HUES48 (cell line): ENCODE results near the gene LMBRD1.
A peak's percentile ranks its signal among the peaks of the same experiment; 100 is the strongest.
"Not testable (repeated sequence)": the region's sequence is repeated elsewhere in the genome, so short reads cannot be mapped to it uniquely, and the experiment has no call there.

Source experiments
- H3K27ac ChIP-seq: one replicate; pipeline ENCODE4 v1.7.0; 2013; ENCODE audit warnings: low read depth, low read length, inconsistent platforms
- H3K27me3 ChIP-seq: 2 replicates; pipeline ENCODE4 v1.6.1; 2013; ENCODE audit warnings: mild to moderate bottlenecking, low read length; ENCODE audit not compliant: control insufficient read depth, insufficient read depth
- H3K36me3 ChIP-seq: 2 replicates; pipeline ENCODE4 v1.6.1; 2013; ENCODE audit warnings: low read length; ENCODE audit not compliant: control insufficient read depth, insufficient read depth
- H3K4me1 ChIP-seq: 2 replicates; pipeline ENCODE4 v1.6.1; 2013; ENCODE audit warnings: mild to moderate bottlenecking, low read length; ENCODE audit not compliant: control insufficient read depth, insufficient read depth
- H3K4me3 ChIP-seq: 2 replicates; pipeline ENCODE4 v1.5.1; 2013; ENCODE audit warnings: mild to moderate bottlenecking, low read depth, low read length
- H3K9ac ChIP-seq: 2 replicates; pipeline ENCODE4 v1.6.1; 2013; ENCODE audit warnings: mild to moderate bottlenecking, low read depth, low read length, moderate library complexity
- H3K9me3 ChIP-seq: 2 replicates; pipeline ENCODE4 v1.6.1; 2013; ENCODE audit warnings: low read length; ENCODE audit not compliant: control insufficient read depth, insufficient read depth

The LMBRD1 gene

DNA sequence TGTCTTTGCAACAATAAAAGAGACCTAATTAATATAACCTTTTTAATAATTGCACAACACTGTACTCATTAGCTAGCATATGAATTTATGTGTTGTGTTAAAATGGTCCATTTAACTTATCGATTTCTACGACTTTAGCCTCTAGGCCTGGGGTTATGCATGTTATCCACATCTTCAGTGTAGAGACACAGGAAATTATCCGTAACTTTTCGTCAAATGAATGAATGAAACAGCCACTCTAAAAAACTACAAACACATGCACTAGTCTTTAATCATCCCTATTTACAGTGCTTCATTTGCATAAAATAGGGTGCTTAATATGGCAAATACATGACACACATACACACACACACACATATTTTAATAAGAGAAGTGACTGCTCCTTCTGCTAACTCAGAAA is 22.3 kb upstream of the LMBRD1 start:
- H3K4me3 ChIP-seq = no peak overlapping the region
- no peaks in the 10 kb centered on the region for H3K27me3 ChIP-seq
- no peak overlapping the region for H3K9ac ChIP-seq
- H3K27ac ChIP-seq = no peak overlapping the region
- no peaks in the 10 kb centered on the region for H3K9me3 ChIP-seq
- H3K36me3 ChIP-seq = no peaks in the 10 kb centered on the region
- H3K4me1 ChIP-seq = peaks cover 15% of the 10 kb centered on the region

DNA sequence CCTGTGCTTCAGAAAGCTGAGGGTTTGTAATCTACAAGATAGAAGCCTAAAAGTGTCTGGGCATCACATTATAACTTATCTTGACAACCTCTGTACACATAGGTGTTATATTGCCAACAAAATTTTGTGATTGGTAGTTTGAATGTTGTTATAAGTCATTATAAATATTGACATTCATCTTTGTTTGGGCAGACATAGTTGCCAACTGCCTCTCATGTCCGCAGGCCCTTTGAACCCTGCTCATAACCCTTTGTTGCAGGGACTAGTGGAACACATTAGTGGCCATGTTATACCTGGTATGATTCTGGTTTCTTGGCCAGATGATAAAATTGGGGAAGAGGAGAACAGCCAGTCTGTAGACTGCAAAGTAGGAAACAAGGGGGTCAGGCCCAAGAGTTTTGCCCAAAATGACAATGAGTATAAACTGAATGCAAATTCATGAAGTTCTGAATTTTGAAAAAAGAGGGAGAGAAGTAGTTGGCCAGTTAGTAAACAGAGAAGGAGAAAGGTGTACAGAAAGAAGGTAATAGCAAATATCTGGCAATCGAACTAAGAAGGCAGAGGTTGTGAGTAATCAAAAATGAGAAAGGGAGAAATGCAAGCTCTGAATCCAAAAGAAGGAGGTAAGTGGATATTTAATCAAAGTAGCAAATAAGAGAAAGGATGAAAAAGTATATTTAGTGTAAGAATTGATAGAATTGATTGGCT is 21.6 kb upstream of the LMBRD1 start:
- no peaks in the 10 kb centered on the region for H3K27me3 ChIP-seq
- H3K27ac ChIP-seq = no peak overlapping the region
- no peaks in the 10 kb centered on the region for H3K36me3 ChIP-seq
- H3K9me3 ChIP-seq = no peaks in the 10 kb centered on the region
- peaks cover 20% of the 10 kb centered on the region for H3K4me1 ChIP-seq
- no peak overlapping the region for H3K4me3 ChIP-seq
- H3K9ac ChIP-seq = no peak overlapping the region

DNA sequence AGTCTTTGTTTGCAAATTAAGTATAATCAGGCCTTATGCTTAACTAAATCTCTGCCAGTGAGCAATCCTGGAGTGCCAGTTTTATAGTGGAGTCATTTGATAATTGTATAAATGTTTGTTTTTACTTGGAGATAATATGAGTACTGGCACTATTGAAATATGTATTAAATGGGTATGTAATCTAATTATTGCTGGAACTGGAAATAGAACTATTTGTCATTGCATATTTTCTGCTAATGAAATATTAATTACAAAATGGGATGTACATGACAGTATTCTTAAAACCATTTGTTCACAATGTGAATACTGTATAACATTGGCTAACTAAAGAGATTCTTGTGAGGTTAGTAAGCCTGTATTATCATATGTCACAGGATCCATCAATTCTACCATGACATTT is 20.5 kb upstream of the LMBRD1 start:
- H3K27me3 ChIP-seq = no peaks in the 10 kb centered on the region
- H3K9me3 ChIP-seq = no peaks in the 10 kb centered on the region
- no peak overlapping the region for H3K4me3 ChIP-seq
- no peak overlapping the region for H3K9ac ChIP-seq
- H3K27ac ChIP-seq = no peak overlapping the region
- H3K36me3 ChIP-seq = no peaks in the 10 kb centered on the region
- peaks cover 21% of the 10 kb centered on the region for H3K4me1 ChIP-seq

GRCh38 chr6:69816569-69816968 is 19.8 kb upstream of the LMBRD1 start:
- H3K9me3 ChIP-seq = no peaks in the 10 kb centered on the region
- no peak overlapping the region for H3K27ac ChIP-seq
- peaks cover 21% of the 10 kb centered on the region for H3K4me1 ChIP-seq
- H3K36me3 ChIP-seq = no peaks in the 10 kb centered on the region
- no peaks in the 10 kb centered on the region for H3K27me3 ChIP-seq
- H3K4me3 ChIP-seq = no peak overlapping the region
- no peak overlapping the region for H3K9ac ChIP-seq

- no peak overlapping the region for H3K27ac ChIP-seq
- no peak overlapping the region for H3K9ac ChIP-seq
- no peak overlapping the region for H3K4me3 ChIP-seq
- peaks cover 21% of the 10 kb centered on the region for H3K4me1 ChIP-seq
- no peaks in the 10 kb centered on the region for H3K27me3 ChIP-seq
- no peaks in the 10 kb centered on the region for H3K36me3 ChIP-seq
- H3K9me3 ChIP-seq = no peaks in the 10 kb centered on the region
Observed at GRCh38 chr6:69816026-69816425, 19.2 kb upstream of the LMBRD1 start.

- Histone ChIP-seq H3K36me3 (no peaks in the 10 kb centered on the region), H3K4me3 (no peak overlapping the region), H3K27ac (no peak overlapping the region), H3K9ac (no peak overlapping the region), H3K9me3 (no peaks in the 10 kb centered on the region), H3K4me1 (peaks cover 21% of the 10 kb centered on the region), H3K27me3 (no peaks in the 10 kb centered on the region)
Observed at GRCh38 chr6:69813508-69813907, 16.7 kb upstream of the LMBRD1 start.

DNA sequence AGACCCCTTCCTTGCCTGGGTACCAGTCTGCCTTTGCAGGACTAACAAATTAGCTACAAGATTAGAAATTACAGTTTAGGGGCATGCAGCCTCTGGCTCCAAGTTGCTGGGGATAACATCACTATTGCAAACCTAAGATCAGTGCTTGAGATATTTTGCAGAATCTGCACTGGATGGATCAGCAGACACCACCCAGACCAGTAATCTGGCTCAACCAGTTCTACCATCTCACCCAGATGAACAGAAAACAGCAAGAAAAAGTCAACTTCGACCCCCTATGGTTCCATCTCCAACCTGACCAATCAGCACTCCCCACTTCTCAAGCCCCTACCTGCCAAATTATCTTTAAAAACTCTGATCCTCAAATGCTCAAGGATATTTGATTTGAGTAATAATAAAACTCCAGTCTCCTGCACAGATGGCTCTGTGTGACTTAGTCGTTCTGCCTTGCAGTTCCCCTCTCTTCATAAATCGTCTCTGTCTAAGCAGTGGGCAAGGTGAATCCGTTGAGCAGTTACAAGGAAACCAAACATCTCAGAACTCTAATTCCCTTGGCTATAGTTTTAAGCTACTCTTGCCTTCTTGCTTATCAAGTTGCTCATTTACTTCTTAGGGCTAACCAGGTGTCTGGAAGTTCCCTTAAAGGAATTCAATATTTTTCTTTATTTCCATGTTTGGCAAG is 16.1 kb upstream of the LMBRD1 start:
- Histone ChIP-seq H3K27ac (no peak overlapping the region), H3K9ac (no peak overlapping the region)

GRCh38 chr6:69802995-69803394 is 6.2 kb upstream of the LMBRD1 start:
- Histone ChIP-seq H3K27ac (no peak overlapping the region), H3K9me3 (no peaks in the 10 kb centered on the region), H3K36me3 (no peaks in the 10 kb centered on the region), H3K4me3 (no peak overlapping the region), H3K4me1 (peaks cover 23% of the 10 kb centered on the region), H3K27me3 (no peaks in the 10 kb centered on the region), H3K9ac (no peak overlapping the region)

More for the DNA sequence above, 16.1 kb upstream of the LMBRD1 start:
- Histone ChIP-seq H3K9me3 (no peaks in the 10 kb centered on the region), H3K36me3 (no peaks in the 10 kb centered on the region), H3K4me1 (peaks cover 21% of the 10 kb centered on the region), H3K4me3 (no peak overlapping the region), H3K27me3 (no peaks in the 10 kb centered on the region)

GRCh38 chr6:69801711-69802110 is 4.9 kb upstream of the LMBRD1 start:
- H3K27me3 ChIP-seq = no peaks in the 10 kb centered on the region
- H3K27ac ChIP-seq = no peak overlapping the region
- H3K9me3 ChIP-seq = no peaks in the 10 kb centered on the region
- H3K4me1 ChIP-seq = peaks cover 27% of the 10 kb centered on the region
- H3K36me3 ChIP-seq = no peaks in the 10 kb centered on the region
- H3K9ac ChIP-seq = no peak overlapping the region
- peak overlapping the region; percentile 40; the same call in 1 of the 2 replicates for H3K4me3 ChIP-seq

GRCh38 chr6:69801225-69801624 is 4.4 kb upstream of the LMBRD1 start:
- Histone ChIP-seq H3K4me3 (no peak overlapping the region), H3K27me3 (no peaks in the 10 kb centered on the region), H3K9me3 (no peaks in the 10 kb centered on the region), H3K27ac (no peak overlapping the region), H3K9ac (no peak overlapping the region), H3K36me3 (no peaks in the 10 kb centered on the region), H3K4me1 (peaks cover 27% of the 10 kb centered on the region)

DNA sequence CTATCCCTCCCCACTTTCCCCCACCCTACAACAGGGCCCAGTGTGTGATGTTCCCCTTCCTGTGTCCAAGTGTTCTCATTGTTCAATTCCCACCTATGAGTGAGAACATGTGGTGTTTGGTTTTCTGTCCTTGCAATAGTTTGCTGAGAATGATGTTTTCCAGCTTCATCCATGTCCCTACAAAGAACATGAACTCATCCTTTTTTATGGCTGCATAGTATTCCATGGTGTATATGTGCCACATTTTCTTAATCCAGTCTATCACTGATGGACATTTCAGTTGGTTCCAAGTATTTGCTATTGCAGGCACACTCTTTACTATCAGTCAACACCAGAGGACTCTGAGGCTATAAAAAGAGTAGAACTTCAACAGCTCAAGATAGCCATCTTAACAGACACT is 2.0 kb upstream of the LMBRD1 start:
- not testable (repeated sequence) for H3K27ac ChIP-seq, H3K9ac ChIP-seq, H3K9me3 ChIP-seq, H3K36me3 ChIP-seq, H3K4me3 ChIP-seq, H3K27me3 ChIP-seq
- H3K4me1 ChIP-seq = peaks cover 31% of the 10 kb centered on the region
